ENCODE results near the gene ACRBP. TPM values are rescaled to one million over a fixed set of nuclear protein-coding genes. Genes with fewer than 3 reads are reported as not detected.

Gene ACRBP
- total RNA-seq, 1 donor from 2014 or later: 0.54 TPM

DNA sequence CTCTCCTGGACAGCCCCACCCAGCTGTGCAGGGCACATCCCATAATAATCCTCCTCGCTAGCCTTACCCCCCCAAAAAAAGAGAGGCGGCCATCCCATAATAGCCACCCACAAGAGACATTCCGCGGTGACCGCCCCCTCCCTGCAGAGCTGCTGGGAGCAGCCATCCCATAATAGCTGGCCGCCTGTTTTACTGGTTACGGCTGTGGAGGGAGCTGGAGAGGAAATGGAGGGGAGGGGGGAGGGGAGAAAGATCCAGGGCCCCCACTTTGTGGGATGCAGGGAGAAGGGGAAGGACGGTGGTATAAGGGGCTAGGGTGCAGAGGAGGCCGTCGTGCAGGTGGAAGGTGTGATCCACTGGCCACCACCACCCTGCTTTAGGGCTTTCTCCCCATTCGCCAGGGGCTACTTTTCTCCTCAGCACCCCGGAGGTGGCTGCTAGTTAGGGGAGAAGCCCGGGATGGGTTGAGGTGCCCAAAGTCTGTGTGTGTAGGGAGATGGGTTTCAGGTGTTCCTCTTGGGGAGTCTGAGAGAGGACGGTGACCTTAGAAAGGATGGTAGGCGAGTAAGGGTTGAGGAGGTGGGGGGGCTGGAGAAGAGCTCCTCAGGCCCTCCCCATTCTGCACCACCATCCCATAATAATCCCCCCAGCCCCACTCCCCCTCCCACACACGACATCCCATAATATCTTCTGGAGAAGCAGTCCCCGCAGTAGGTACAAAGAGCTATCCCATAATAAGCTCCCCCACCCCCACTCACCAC is 34.0 kb downstream of the ACRBP start:
- Mint-ChIP-seq H3K27ac (ENCODE audit: unreplicated experiment) (peak overlapping the region; percentile 53), H3K36me3 (ENCODE audit: low read depth, unreplicated experiment) (no peaks in the 10 kb centered on the region), H3K4me3 (ENCODE audit: unreplicated experiment) (no peak overlapping the region), H3K9me3 (ENCODE audit: unreplicated experiment) (no peaks in the 10 kb centered on the region), H3K27me3 (ENCODE audit: low read depth, unreplicated experiment) (no peaks in the 10 kb centered on the region), H3K4me1 (ENCODE audit: low read depth, unreplicated experiment) (peaks cover 23% of the 10 kb centered on the region)
- no peaks in the 10 kb centered on the region for H3K36me3 ChIP-seq (ENCODE audit: insufficient read depth, low read length)
- TF ChIP-seq, protein P1, sequence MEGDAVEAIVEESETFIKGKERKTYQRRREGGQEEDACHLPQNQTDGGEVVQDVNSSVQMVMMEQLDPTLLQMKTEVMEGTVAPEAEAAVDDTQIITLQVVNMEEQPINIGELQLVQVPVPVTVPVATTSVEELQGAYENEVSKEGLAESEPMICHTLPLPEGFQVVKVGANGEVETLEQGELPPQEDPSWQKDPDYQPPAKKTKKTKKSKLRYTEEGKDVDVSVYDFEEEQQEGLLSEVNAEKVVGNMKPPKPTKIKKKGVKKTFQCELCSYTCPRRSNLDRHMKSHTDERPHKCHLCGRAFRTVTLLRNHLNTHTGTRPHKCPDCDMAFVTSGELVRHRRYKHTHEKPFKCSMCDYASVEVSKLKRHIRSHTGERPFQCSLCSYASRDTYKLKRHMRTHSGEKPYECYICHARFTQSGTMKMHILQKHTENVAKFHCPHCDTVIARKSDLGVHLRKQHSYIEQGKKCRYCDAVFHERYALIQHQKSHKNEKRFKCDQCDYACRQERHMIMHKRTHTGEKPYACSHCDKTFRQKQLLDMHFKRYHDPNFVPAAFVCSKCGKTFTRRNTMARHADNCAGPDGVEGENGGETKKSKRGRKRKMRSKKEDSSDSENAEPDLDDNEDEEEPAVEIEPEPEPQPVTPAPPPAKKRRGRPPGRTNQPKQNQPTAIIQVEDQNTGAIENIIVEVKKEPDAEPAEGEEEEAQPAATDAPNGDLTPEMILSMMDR (IDR thresholded peaks at IDR 0.05; ENCODE audit: insufficient read depth, low read depth, low read length): no peak
- no peak for TF ChIP-seq EZH2 (IDR thresholded peaks at IDR 0.05; ENCODE audit: insufficient read depth, low read length)
- peak overlapping the region; percentile 86 for H3K4me2 ChIP-seq (ENCODE audit: low read length)
- no peaks in the 10 kb centered on the region for H3K79me2 ChIP-seq (ENCODE audit: insufficient read depth, low read length)
- peak overlapping the region; percentile 73 for H3K9ac ChIP-seq (ENCODE audit: low read length)
- H2AFZ ChIP-seq (ENCODE audit: low read depth, low read length): peak overlapping the region; percentile 79
- no peak for FAIRE-seq
- no peaks in the 10 kb centered on the region for H4K20me1 ChIP-seq (ENCODE audit: insufficient read depth, low read length)
- no peaks in the 10 kb centered on the region for H3K27me3 ChIP-seq (ENCODE audit: insufficient read depth, low read length)
- peak overlapping the region; percentile 38 for H3K4me3 ChIP-seq (ENCODE audit: insufficient read depth, low read depth, low read length)
- peaks cover 21% of the 10 kb centered on the region for H3K4me1 ChIP-seq (ENCODE audit: insufficient read depth, low read length)
- DNase-seq (ENCODE audit: low read depth): peak; percentile 74
- peak overlapping the region; percentile 79 for H3K27ac ChIP-seq (ENCODE audit: low read depth, low read length)
- H3K9me3 ChIP-seq (ENCODE audit: insufficient read depth, low read depth, low read length): no peaks in the 10 kb centered on the region

- peak overlapping the region; percentile 40 for H2AFZ ChIP-seq (ENCODE audit: low read depth, low read length)
- no peak overlapping the region for H3K4me3 ChIP-seq (ENCODE audit: insufficient read depth, low read depth, low read length)
- H3K9me3 Mint-ChIP-seq (ENCODE audit: unreplicated experiment): no peaks in the 10 kb centered on the region
- no peaks in the 10 kb centered on the region for H3K27me3 Mint-ChIP-seq (ENCODE audit: low read depth, unreplicated experiment)
- H3K4me1 ChIP-seq (ENCODE audit: insufficient read depth, low read length): peaks cover 24% of the 10 kb centered on the region
- H3K9me3 ChIP-seq (ENCODE audit: insufficient read depth, low read depth, low read length): no peaks in the 10 kb centered on the region
- peak overlapping the region; percentile 86 for H3K4me2 ChIP-seq (ENCODE audit: low read length)
- H3K4me3 Mint-ChIP-seq (ENCODE audit: unreplicated experiment): no peak overlapping the region
- H3K36me3 Mint-ChIP-seq (ENCODE audit: low read depth, unreplicated experiment): no peaks in the 10 kb centered on the region
- H3K4me1 Mint-ChIP-seq (ENCODE audit: low read depth, unreplicated experiment): peaks cover 22% of the 10 kb centered on the region
- DNase-seq (ENCODE audit: low read depth): no peak
- no peaks in the 10 kb centered on the region for H4K20me1 ChIP-seq (ENCODE audit: insufficient read depth, low read length)
- H3K27ac Mint-ChIP-seq (ENCODE audit: unreplicated experiment): no peak overlapping the region
- H3K27ac ChIP-seq (ENCODE audit: low read depth, low read length): no peak overlapping the region
- no peak for FAIRE-seq
- no peaks in the 10 kb centered on the region for H3K79me2 ChIP-seq (ENCODE audit: insufficient read depth, low read length)
- no peaks in the 10 kb centered on the region for H3K27me3 ChIP-seq (ENCODE audit: insufficient read depth, low read length)
- H3K36me3 ChIP-seq (ENCODE audit: insufficient read depth, low read length): no peaks in the 10 kb centered on the region
- TF ChIP-seq, protein P1 (IDR thresholded peaks at IDR 0.05; ENCODE audit: insufficient read depth, low read depth, low read length): no peak
- no peak for TF ChIP-seq EZH2 (IDR thresholded peaks at IDR 0.05; ENCODE audit: insufficient read depth, low read length)
- peak overlapping the region; percentile 73 for H3K9ac ChIP-seq (ENCODE audit: low read length)
These were observed 34.6 kb downstream of the ACRBP start for GRCh38 chr12:6612652-6613014.

DNA sequence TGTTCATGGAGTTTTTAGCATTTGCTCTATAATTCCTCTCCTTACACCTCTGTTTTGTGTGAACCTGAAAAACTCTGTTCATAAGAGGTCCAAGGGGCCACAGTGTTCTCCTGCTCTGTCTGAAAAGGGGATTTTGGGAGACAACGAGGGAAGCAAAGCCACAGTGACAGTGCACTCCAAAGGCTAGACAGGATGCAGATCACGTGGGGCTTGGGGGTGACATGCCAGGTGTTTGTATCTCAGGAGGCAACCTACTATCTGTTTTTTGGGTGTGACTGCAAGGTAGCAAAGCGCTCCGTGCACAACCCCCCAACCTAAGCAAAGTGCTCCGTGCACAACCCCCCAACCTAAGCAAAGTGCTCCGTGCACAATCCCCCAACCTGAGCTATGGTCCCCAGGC is 35.0 kb downstream of the ACRBP start:
- H3K36me3 ChIP-seq (ENCODE audit: insufficient read depth, low read length): no peaks in the 10 kb centered on the region
- peaks cover 26% of the 10 kb centered on the region for H3K4me1 ChIP-seq (ENCODE audit: insufficient read depth, low read length)
- no peak for FAIRE-seq
- H3K36me3 Mint-ChIP-seq (ENCODE audit: low read depth, unreplicated experiment): no peaks in the 10 kb centered on the region
- H3K4me1 Mint-ChIP-seq (ENCODE audit: low read depth, unreplicated experiment): peaks cover 22% of the 10 kb centered on the region
- H3K79me2 ChIP-seq (ENCODE audit: insufficient read depth, low read length): no peaks in the 10 kb centered on the region
- no peak overlapping the region for H3K27ac ChIP-seq (ENCODE audit: low read depth, low read length)
- no peak overlapping the region for H3K4me3 ChIP-seq (ENCODE audit: insufficient read depth, low read depth, low read length)
- no peaks in the 10 kb centered on the region for H3K27me3 Mint-ChIP-seq (ENCODE audit: low read depth, unreplicated experiment)
- DNase-seq (ENCODE audit: low read depth): no peak
- peak overlapping the region; percentile 16 for H3K9ac ChIP-seq (ENCODE audit: low read length)
- H3K4me2 ChIP-seq (ENCODE audit: low read length): peak overlapping the region; percentile 86
- peak overlapping the region; percentile 40 for H2AFZ ChIP-seq (ENCODE audit: low read depth, low read length)
- H4K20me1 ChIP-seq (ENCODE audit: insufficient read depth, low read length): no peaks in the 10 kb centered on the region
- no peak for TF ChIP-seq EZH2 (IDR thresholded peaks at IDR 0.05; ENCODE audit: insufficient read depth, low read length)
- TF ChIP-seq, protein P1 (IDR thresholded peaks at IDR 0.05; ENCODE audit: insufficient read depth, low read depth, low read length): no peak
- H3K9me3 Mint-ChIP-seq (ENCODE audit: unreplicated experiment): no peaks in the 10 kb centered on the region
- no peaks in the 10 kb centered on the region for H3K27me3 ChIP-seq (ENCODE audit: insufficient read depth, low read length)
- H3K9me3 ChIP-seq (ENCODE audit: insufficient read depth, low read depth, low read length): no peaks in the 10 kb centered on the region
- H3K4me3 Mint-ChIP-seq (ENCODE audit: unreplicated experiment): no peak overlapping the region
- no peak overlapping the region for H3K27ac Mint-ChIP-seq (ENCODE audit: unreplicated experiment)
